ENCODE measurements around the gene CPNE5. TPM values are rescaled to one million over a fixed set of nuclear protein-coding genes. Genes with fewer than 3 reads are reported as not detected.

CPNE5 gene
- total RNA-seq, 6 experiments from 2014 or later: 0.12 to 0.37 (median 0.26) TPM; not detected in 2

DNA sequence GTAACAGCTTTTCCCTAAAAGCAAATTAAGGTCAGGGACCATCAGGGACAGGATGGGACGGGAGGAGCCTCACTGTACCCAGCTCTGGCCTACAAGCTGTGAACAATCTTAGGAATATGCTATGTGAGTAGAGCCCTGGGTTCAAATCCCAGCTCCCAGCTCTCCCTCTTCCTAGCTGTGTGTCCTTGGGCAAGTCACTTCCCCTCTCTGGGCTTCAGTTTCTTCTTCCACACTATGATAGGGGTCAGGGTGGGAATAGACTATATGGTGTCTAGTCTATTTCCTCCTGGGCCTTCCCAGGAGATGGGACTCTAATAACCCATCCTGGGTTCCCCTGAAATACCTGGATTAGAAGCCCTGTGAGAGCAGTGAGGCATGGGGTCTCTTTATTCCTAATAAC is 41.6 kb downstream of the CPNE5 start:
- TF ChIP-seq, protein P1, sequence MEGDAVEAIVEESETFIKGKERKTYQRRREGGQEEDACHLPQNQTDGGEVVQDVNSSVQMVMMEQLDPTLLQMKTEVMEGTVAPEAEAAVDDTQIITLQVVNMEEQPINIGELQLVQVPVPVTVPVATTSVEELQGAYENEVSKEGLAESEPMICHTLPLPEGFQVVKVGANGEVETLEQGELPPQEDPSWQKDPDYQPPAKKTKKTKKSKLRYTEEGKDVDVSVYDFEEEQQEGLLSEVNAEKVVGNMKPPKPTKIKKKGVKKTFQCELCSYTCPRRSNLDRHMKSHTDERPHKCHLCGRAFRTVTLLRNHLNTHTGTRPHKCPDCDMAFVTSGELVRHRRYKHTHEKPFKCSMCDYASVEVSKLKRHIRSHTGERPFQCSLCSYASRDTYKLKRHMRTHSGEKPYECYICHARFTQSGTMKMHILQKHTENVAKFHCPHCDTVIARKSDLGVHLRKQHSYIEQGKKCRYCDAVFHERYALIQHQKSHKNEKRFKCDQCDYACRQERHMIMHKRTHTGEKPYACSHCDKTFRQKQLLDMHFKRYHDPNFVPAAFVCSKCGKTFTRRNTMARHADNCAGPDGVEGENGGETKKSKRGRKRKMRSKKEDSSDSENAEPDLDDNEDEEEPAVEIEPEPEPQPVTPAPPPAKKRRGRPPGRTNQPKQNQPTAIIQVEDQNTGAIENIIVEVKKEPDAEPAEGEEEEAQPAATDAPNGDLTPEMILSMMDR (IDR thresholded peaks at IDR 0.05): no peak
- Mint-ChIP-seq H3K27me3 (ENCODE audit: insufficient read depth) (peaks cover 40% of the 10 kb centered on the region), H3K4me3 (no peak overlapping the region), H3K4me1 (ENCODE audit: low read depth) (no peaks in the 10 kb centered on the region), H3K9me3 (no peaks in the 10 kb centered on the region), H3K27ac (no peak overlapping the region), H3K36me3 (ENCODE audit: low read depth) (no peaks in the 10 kb centered on the region)
- DNase-seq: no peak

- no peaks in the 10 kb centered on the region for H3K9me3 Mint-ChIP-seq
- TF ChIP-seq, protein P1 (IDR thresholded peaks at IDR 0.05): no peak
- H3K27me3 Mint-ChIP-seq (ENCODE audit: insufficient read depth): peaks cover 37% of the 10 kb centered on the region
- H3K4me1 Mint-ChIP-seq (ENCODE audit: low read depth): no peaks in the 10 kb centered on the region
- no peak overlapping the region for H3K27ac Mint-ChIP-seq
- DNase-seq: no peak
- H3K36me3 Mint-ChIP-seq (ENCODE audit: low read depth): no peaks in the 10 kb centered on the region
- H3K4me3 Mint-ChIP-seq: no peak overlapping the region
Measured at GRCh38 chr6:36797055-36797454, 42.2 kb downstream of the CPNE5 start.

GRCh38 chr6:36794713-36795065 is 44.6 kb downstream of the CPNE5 start:
- Mint-ChIP-seq H3K36me3 (ENCODE audit: low read depth) (no peaks in the 10 kb centered on the region), H3K9me3 (no peaks in the 10 kb centered on the region), H3K27ac (no peak overlapping the region), H3K4me1 (ENCODE audit: low read depth) (peaks cover 6% of the 10 kb centered on the region; the same call in 1 of the 2 replicates), H3K4me3 (no peak overlapping the region), H3K27me3 (ENCODE audit: insufficient read depth) (peaks cover 41% of the 10 kb centered on the region)
- DNase-seq: no peak
- TF ChIP-seq, protein P1 (IDR thresholded peaks at IDR 0.05): no peak

- Mint-ChIP-seq H3K27ac (no peak overlapping the region), H3K9me3 (no peaks in the 10 kb centered on the region), H3K27me3 (ENCODE audit: insufficient read depth) (peaks cover 45% of the 10 kb centered on the region), H3K4me1 (ENCODE audit: low read depth) (peaks cover 11% of the 10 kb centered on the region), H3K4me3 (no peak overlapping the region), H3K36me3 (ENCODE audit: low read depth) (no peaks in the 10 kb centered on the region)
- no peak for DNase-seq
- TF ChIP-seq, protein P1 (IDR thresholded peaks at IDR 0.05): no peak
Measured at GRCh38 chr6:36793913-36794712, 45.1 kb downstream of the CPNE5 start.

DNA sequence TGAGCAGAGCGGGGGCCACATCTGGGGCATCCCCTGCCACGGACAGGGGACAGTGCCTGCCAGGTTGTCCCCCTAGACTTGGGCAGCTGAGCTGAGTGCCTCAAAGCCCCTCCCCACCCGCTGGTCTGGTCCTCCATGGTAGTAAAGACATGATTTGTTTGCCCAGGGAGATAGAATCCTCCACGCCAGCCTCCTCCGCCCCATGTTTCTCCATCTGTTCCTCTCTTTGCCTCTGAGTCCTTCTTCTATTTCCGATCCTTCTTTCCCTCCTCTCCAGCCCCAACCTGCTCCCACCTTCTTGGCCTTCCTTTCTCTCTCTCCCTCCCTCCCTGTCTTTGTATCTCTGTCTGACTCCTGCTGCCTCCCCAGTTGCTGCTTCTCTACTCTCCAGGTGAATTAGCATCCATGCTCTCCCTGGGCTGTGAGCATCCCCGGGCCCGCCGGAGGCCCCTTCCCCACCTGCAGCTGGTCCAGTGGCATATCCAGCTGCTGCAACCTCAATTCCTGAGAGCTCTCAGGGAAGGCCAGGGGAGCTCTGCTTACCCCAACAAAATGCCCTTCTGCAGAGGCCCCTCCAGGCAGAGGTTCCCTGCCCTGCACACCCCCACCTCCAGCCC is 45.8 kb downstream of the CPNE5 start:
- Mint-ChIP-seq H3K36me3 (ENCODE audit: low read depth) (no peaks in the 10 kb centered on the region), H3K9me3 (no peaks in the 10 kb centered on the region), H3K27ac (no peak overlapping the region)

More for the DNA sequence above, 45.8 kb downstream of the CPNE5 start:
- no peak overlapping the region for H3K4me3 Mint-ChIP-seq
- H3K4me1 Mint-ChIP-seq (ENCODE audit: low read depth): peaks cover 16% of the 10 kb centered on the region
- DNase-seq: no peak
- TF ChIP-seq, protein P1 (IDR thresholded peaks at IDR 0.05): no peak
- peaks cover 42% of the 10 kb centered on the region for H3K27me3 Mint-ChIP-seq (ENCODE audit: insufficient read depth)
